ENCODE results near the gene MAP3K9.

- TF ChIP-seq CTCF (IDR thresholded peaks at IDR 0.05; ENCODE audit: insufficient read depth, low read length, poor library complexity, severe bottlenecking), result no peak
- TF ChIP-seq EZH2phosphoT487 (conservative IDR thresholded peaks at IDR 0.05; ENCODE audit: low read length), result no peak
Observed at GRCh38 chr14:70789961-70790360, 19.4 kb downstream of the MAP3K9 start.
